Omental fat pad (tissue), 4 donors: ENCODE measurements around the gene SYT1. TPM values are rescaled to one million over a fixed set of nuclear protein-coding genes. Genes with fewer than 3 reads are reported as not detected.

ENCODE experiments used
- ATAC-seq: fragments of 150-250 bp; one replicate; pipeline ENCODE4 v1.9.1; 2016; ENCODE audit warnings: mild to moderate bottlenecking, moderate library complexity; ENCODE audit not compliant: low FRiP score
- DNase-seq: peaks from one replicate; pipeline ENCODE4 v3.0.0-alpha.2; 2019; ENCODE audit warnings: low spot score
- CTCF ChIP-seq, 3 donors: fragments of 450-650 bp; IDR thresholded peaks; one replicate each; pipeline ENCODE4 v1.5.1; 2016 to 2017; ENCODE audit warnings: antibody characterized with exemption in 3 of 3, mild to moderate bottlenecking in 3 of 3, moderate library complexity in 2 of 3
- total RNA-seq, 4 donors: library from RNA; depleted of rRNA; stranded (reverse); fragments of >200 nt; gene quantifications; one replicate each; pipeline ENCODE4 v1.1.0, GENCODE V29; 2016

SYT1 gene
- total RNA-seq, 4 donors from 2014 or later = 0.72 to 3.1 (median 1.7) TPM

- TF ChIP-seq CTCF (IDR thresholded peaks at IDR 0.05) = no peak
- no peak for ATAC-seq
- no peak for DNase-seq
These were observed 195.0 kb downstream of the SYT1 start for GRCh38 chr12:79059557-79059956.

- no peak for ATAC-seq
- no peak for TF ChIP-seq CTCF (IDR thresholded peaks at IDR 0.05)
These were observed 198.7 kb downstream of the SYT1 start for GRCh38 chr12:79063258-79063657.

GRCh38 chr12:79067977-79068376 lies 203.4 kb downstream of the SYT1 start:
- no peak for ATAC-seq

More at GRCh38 chr12:79063258-79063657, 198.7 kb downstream of the SYT1 start:
- no peak for DNase-seq

GRCh38 chr12:79069009-79069408 lies 204.4 kb downstream of the SYT1 start:
- DNase-seq (no peak), ATAC-seq (no peak)
- TF ChIP-seq CTCF (IDR thresholded peaks at IDR 0.05) = no peak

More at GRCh38 chr12:79067977-79068376, 203.4 kb downstream of the SYT1 start:
- DNase-seq = no peak
- no peak for TF ChIP-seq CTCF (IDR thresholded peaks at IDR 0.05)

GRCh38 chr12:79071498-79071897 lies 206.9 kb downstream of the SYT1 start:
- no peak for TF ChIP-seq CTCF (IDR thresholded peaks at IDR 0.05)
- ATAC-seq (no peak), DNase-seq (no peak)

GRCh38 chr12:79073506-79073905 lies 208.9 kb downstream of the SYT1 start:
- no peak for ATAC-seq
- DNase-seq = no peak
- TF ChIP-seq CTCF (IDR thresholded peaks at IDR 0.05) = no peak

- no peak for ATAC-seq
- TF ChIP-seq CTCF (IDR thresholded peaks at IDR 0.05) = no peak
These were observed 218.0 kb downstream of the SYT1 start for GRCh38 chr12:79082595-79082994.

More at GRCh38 chr12:79082595-79082994, 218.0 kb downstream of the SYT1 start:
- DNase-seq = no peak
